Cardiac septum (tissue), 1 donor: ENCODE measurements around the gene YBEY. TPM values are rescaled to one million over a fixed set of nuclear protein-coding genes. Genes with fewer than 3 reads are reported as not detected.

Experiments used
- DNase-seq: peaks from one replicate; pipeline ENCODE4 v3.0.0-alpha.2; 2020; ENCODE audit warnings: low spot score
- intact Hi-C: fragments of 100-400 bp; cut with DNase I; formaldehyde crosslinking; loops from one replicate; pipeline ENCODE4 v1.14.0; 2022
- total RNA-seq: library from RNA; stranded (reverse); fragmentation: NEBNext Ultra II Directional; extraction: Animal tissue kit (Norgen Biotek cat#: 25700); gene quantifications from one replicate; pipeline ENCODE4 v1.2.1, GENCODE V29; 2021
- donor health status: DM: no; HTN: no; CAD: no.

Gene YBEY
- total RNA-seq, 1 donor from 2014 or later, result 14.1 TPM

GRCh38 chr21:46256501-46256994, 29.6 kb upstream of the YBEY start:
- intact Hi-C loops, result loop anchor here (10.0 kb wide), 1 partner anchor 112 kb away; no protein-coding TSS in a partner anchor
- no peak for DNase-seq

DNA sequence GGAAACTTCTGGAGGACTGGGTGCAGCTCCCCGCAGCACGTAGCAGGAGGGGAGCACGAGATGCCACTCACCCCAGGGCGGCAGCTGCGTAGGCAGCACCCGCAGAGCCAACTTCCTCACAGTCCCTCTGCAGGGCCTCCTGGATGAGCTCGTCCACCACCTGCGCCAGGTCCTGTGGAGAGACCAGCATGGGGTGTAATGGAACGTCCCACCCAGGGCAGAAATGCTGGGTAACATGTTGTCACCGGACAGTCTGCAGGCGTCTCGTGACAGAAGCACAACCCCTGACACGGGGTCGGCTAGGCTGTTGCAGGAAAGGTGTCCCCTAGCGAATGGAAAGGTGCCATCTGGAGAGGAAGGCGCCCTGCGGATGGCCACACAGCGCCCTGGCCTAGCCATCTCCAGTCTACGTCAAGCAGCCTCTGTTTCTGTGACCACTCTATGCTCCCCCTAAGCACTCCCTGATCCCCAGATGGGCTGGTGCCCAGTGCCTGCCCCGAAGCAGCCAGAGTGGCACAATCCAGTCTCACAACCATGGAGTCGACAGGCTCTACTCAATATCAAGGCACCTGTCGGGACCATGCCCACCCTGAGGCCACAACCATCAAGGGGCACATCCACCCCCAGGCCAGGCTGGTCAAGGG, 22.0 kb upstream of the YBEY start:
- DNase-seq, result peak; percentile 26
- intact Hi-C loops, result no loop called here

- intact Hi-C loops, result no loop called here
- DNase-seq, result no peak
Measured at GRCh38 chr21:46264690-46265144, 21.4 kb upstream of the YBEY start.

DNA sequence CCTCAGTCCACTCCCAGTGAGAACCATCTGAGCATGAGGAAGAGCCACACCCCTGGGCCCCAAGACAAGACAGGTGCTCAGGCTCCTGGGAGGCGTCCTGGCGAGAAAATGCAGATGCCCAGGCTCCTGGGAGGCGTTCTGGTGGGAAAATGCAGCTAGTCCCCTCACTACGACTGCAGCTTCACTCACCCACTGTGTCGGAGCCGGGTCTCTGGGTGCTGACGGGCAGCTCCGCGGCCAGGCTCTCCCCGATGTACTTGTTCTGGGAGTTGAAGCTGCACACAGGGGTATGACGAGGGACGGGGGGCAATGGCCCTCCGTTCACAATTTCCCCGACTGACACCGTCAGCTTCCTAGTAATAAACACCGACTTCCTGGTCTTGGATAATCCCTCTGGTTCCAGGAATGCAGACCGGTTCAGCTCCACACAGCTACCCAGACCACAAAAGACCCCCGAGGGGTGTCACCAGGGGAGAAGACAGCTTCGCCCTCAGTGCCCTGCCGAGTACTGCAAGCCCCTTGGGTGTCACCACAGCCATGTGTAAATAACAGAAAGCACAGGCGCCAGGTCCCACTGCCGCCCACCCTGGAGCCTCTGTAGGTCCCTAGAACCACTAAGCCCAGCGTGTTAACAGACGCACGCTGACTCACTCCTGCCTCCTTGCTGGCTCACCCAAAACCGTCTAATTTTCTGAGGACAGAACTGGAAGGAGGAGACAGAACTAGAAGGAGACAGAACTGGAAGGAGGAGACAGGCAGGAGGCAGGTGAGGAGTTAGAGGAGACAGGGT, 20.2 kb upstream of the YBEY start:
- peak; percentile 66 for DNase-seq
- intact Hi-C loops, result no loop called here

GRCh38 chr21:46266946-46267345, 19.2 kb upstream of the YBEY start:
- intact Hi-C loops, result no loop called here
- peak; percentile 44 for DNase-seq

GRCh38 chr21:46268371-46268770, 17.8 kb upstream of the YBEY start:
- intact Hi-C loops, result no loop called here
- no peak for DNase-seq

DNA sequence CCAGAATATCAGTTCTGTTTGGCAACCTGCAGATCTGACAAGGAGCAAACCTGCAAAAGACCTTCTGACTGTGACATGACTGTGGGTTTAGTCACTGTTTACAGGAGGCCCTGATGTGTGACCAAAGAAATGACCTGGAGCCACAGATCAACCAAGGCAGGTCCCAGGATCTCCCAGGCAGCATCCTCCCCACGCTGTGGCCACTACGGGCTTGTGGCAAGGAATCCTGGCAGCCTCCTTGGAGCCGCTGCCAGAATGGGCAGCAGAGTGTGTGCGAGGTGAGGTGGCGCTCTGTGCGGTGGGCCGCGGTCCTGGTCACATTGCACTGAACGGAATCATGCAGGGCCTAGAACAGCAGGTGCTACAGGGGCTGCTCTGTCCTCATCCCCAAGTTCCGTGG, 16.7 kb upstream of the YBEY start:
- peak; percentile 41 for DNase-seq
- intact Hi-C loops, result no loop called here

DNA sequence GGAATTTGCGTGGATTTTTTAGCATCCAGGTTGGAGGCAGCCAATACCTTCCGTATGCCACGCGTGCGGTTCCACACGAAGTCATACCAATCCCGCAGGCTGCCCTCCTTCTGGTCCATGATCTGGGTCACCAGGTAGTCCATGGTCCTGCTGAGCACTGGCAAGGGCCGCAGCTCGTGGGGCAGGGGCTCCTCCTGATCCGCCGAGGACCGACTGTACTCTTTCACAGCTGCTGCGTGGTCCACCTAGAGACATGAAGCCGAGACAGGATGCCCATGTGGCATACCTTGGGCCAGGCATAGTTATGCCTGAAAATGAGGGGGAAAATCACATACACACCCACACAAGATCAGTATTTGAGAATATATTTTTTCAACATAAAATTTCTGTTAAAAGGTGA, 12.8 kb upstream of the YBEY start:
- intact Hi-C loops, result no loop called here
- peak; percentile 74 for DNase-seq

DNA sequence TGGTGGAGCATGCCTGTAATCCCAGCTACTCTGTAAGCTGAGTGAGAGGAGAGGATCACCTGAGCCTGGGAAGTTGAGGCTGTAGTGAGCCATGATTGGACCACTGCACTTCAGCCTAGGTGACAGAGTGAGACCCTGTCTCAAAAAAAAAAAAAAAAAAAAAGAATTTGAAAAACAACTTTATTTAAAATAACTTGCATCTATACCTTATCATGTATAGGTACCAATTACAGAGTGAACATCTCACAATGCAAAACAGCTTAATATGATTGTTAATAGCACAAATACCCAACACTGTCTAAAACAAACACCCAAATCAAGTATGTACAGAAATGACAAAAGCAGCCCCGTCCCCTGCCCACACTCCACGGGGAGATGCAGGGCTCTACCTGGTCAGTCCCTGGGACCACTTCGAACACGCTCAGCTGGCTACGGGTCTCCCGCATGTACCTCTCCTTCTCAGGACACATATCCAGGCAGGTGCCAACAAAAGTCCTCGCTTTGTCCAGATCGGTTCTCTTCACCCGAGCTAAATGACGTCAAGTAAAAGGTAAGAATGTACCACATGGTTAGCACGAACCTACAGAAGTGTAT, 11.2 kb upstream of the YBEY start:
- intact Hi-C loops, result no loop called here
- DNase-seq, result no peak

- intact Hi-C loops, result loop anchor here (10.0 kb wide), 1 partner anchor 309 kb away; no protein-coding TSS in a partner anchor
- no peak for DNase-seq
Measured at GRCh38 chr21:46284077-46284644, 2.0 kb upstream of the YBEY start.

- DNase-seq, result no peak
- intact Hi-C loops, result loop anchor here (5.0 to 10.0 kb wide), 2 partner anchors 57 to 310 kb away; partner anchors contain the start of gene LSS
Measured at GRCh38 chr21:46284733-46285132, 1.4 kb upstream of the YBEY start.

- intact Hi-C loops, result loop anchor here (5.0 to 10.0 kb wide), 2 partner anchors 58 to 310 kb away; partner anchors contain the start of gene LSS
- no peak for DNase-seq
Measured at GRCh38 chr21:46285206-46285661, 908 bp upstream of the YBEY start, which contains the start of gene MCM3AP. Gene MCM3AP (minus strand): TSS chr21:46285611. CDS start chr21:46285286, 325 bp downstream.

DNA sequence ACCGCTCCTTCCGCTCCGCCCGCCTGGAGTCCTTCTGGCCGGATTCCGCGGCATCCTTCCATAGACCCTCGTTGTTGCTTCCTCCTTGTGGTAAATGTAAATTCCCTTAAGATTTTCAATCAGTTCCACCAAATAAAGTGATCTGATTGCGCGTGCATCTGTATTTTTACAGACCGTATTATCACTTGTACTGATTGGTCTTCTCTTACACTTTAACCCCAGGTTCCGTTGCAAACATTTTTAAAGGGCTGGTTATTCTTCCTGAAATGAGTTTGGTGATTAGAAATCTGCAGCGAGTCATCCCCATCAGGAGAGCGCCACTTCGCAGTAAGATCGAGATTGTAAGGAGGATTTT, 483 bp downstream of the YBEY start:
- intact Hi-C loops, result loop anchor here (1.0 to 10.0 kb wide), 4 partner anchors 11 to 312 kb away; partner anchors contain the start of genes LSS and PCNT

GRCh38 chr21:46287541-46287940, 1.4 kb downstream of the YBEY start:
- DNase-seq, result no peak
- intact Hi-C loops, result loop anchor here (2.0 to 10.0 kb wide), 3 partner anchors 37 to 313 kb away; partner anchors contain the start of genes LSS and PCNT

More for the DNA sequence above, 483 bp downstream of the YBEY start:
- DNase-seq, result no peak

GRCh38 chr21:46289655-46290179, 3.6 kb downstream of the YBEY start:
- no peak for DNase-seq
- intact Hi-C loops, result loop anchor here (5.0 to 10.0 kb wide), 2 partner anchors 62 to 315 kb away; partner anchors contain the start of gene LSS

GRCh38 chr21:46291561-46291960, 5.4 kb downstream of the YBEY start:
- intact Hi-C loops, result no loop called here
- no peak for DNase-seq

GRCh38 chr21:46294647-46295176, 8.6 kb downstream of the YBEY start:
- DNase-seq, result no peak
- intact Hi-C loops, result no loop called here

DNA sequence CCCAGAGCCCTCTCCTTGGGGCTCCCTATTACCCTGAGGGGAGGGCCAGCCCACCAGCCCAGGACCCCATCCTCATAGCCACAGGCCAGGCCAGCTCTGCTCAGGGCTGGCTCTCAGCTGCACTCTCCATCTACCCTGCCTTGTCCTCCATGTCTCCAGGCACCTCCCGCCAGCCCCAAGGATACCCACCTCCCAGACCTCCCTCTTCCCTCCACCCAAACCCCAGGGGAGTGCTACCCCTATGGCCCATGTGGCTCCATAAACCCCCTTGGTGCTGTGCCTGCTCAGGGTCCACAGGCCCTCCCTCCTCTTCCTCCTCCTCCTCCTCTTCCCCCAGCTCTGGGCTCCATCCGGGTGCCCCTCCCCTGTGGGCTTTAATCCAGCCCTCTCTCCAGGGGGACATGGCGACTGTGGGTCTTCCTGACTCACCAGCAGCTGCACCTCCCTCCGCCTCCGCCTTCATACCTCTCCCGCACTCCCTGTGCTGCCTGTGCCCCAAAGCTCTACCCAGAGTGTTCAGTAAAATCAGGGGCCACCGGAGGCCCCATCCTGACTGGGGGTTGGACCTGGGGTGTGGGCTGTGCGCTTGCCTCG, 9.1 kb downstream of the YBEY start:
- intact Hi-C loops, result no loop called here
- no peak for DNase-seq
